DMS 273 (cell line): ENCODE data around the gene GRIK2.
"Not testable (repeated sequence)": the region's sequence is repeated elsewhere in the genome, so short reads cannot be mapped to it uniquely, and the experiment has no call there.

Experiments used
- DNase-seq: peaks from one replicate; lab custom pipeline; 2025; ENCODE audit not compliant: unreplicated experiment; lab: John Stamatoyannopoulos, UW

The GRIK2 gene

GRCh38 chr6:101980924-101981323 is 587.4 kb downstream of the GRIK2 start:
- DNase-seq = no peak

DNA sequence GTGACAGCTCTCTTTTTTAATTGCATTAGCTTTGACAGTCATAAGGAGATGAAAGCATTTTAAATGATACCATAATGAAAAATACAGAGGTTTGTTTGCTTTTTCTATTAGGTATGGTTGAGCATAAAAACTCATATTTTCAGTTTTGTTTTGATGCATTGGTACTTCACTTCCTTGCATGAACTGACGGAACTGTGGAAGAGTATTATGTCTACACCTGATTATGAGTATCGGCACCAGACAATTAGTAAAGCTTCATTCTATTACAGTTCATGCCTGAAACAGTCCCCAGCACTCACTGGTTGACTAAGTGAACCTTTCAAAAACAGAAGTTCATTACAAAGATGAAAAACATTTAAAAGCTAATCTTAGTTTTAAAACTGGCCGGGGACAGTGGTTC is 593.0 kb downstream of the GRIK2 start:
- DNase-seq = no peak

- DNase-seq = no peak
Observed at GRCh38 chr6:101992286-101992685, 598.8 kb downstream of the GRIK2 start.

DNA sequence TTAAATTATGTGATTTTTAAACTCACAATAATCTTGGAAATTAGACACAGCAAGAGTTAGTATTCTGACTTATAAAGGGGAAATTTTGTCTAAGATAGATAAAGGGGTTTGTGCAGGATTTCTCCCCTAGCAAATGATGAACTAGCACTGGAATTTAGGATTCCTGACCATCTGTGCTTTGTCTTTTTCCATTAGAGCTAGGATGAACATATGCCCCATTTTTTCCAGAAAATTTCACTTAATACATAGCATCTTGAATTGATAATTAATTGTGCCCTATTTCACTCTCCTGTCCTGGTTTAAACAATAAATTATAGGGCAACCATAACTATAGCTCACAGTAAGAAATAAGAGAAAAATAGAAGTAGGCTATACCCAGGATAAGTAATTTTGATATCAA is 601.0 kb downstream of the GRIK2 start:
- no peak for DNase-seq

GRCh38 chr6:102015431-102015830 is 621.9 kb downstream of the GRIK2 start:
- no peak for DNase-seq

- DNase-seq = no peak
Observed at GRCh38 chr6:102022281-102022680, 628.8 kb downstream of the GRIK2 start.

DNA sequence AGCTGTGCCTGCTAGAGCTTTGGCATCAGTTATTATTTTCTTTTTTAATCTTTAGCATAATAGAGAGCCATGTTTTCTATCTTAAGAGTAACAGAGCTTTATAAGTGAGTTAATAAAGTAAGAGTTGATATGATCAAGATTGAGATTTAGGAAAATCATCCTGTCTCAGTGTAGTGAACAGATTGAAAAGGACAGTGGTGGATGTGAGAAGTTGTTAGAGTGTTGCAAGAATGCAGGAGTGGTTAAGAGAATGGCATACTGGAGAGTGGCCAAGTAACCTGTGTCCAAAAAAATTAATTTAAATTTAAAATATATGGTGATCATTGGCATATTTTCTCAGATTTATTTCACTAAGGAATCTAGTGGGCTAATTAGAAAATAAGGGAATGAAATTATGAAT is 629.3 kb downstream of the GRIK2 start:
- DNase-seq = no peak

DNA sequence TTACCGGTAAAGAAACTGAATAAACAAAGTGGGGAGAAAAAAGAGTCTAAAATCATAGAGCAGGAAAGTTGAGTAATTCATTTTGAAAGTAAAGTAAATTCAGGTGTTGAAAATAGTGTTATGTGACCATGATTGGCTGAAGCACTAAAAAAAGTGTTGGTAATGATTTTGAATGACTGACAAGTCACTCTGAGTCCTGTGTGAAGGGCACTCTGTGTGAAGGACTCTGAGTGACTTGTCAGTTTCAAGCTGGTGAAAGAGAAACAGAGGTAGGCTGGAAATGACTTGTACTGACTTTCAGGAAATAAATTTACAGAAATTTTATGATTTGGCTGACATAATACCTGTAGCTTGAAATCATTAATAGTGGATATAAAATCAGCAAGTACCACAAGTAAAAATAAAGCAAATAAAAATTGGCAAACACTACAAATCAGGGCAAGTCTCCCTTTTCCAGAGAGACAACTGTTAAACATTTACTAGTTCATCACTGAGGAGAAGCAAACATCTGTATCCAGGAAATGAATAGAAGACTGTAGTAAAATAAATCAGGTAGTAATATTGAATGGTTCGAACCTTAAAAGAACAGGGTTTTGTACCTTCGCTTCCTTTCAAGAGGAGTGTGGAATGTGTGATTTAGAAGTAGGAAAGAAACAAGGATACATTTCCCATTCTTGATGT is 630.6 kb downstream of the GRIK2 start:
- DNase-seq = no peak

- DNase-seq = peak; percentile 51
Observed at GRCh38 chr6:102026649-102027048, 633.1 kb downstream of the GRIK2 start.

DNA sequence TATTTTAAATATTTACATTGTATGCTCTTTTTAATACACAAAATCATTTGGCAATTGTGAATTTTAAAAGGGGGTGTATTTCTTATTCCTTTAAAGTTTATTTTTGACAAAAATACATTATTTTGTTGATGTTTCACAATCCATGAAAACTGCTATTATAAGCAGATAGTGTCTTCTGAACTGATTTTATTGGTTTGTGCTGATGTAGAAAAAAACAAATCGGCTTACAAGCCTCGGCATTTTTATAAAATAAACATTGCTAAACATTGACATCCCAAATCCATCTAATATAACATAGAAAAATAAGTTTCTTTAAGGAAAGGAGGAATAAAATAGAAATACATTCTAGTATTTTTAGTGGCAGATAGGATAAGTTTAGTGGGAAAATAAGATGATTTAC is 634.7 kb downstream of the GRIK2 start:
- no peak for DNase-seq

- no peak for DNase-seq
Observed at GRCh38 chr6:102038964-102039363, 645.5 kb downstream of the GRIK2 start.

- no peak for DNase-seq
Observed at GRCh38 chr6:102039441-102039840, 645.9 kb downstream of the GRIK2 start.

DNA sequence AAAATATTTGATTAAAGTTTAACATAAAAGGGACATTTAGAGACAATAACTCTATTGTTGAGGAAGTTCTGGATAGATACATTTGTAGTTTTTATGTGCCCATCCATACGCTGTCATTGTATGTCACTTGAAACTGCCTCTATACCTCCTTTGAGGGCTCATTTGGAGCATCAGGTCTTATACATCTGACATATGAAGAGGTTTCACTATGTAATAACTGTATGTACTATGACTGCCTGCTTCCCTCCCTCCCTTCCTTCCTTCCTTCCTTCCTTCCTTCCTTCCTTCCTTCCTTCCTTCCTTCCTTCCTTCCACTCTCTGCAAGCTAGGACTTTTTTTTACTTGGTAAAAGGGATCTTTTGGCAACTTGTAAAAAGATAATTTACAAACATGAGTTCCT is 657.5 kb downstream of the GRIK2 start:
- DNase-seq = no peak

- DNase-seq = no peak
Observed at GRCh38 chr6:102051720-102052119, 658.2 kb downstream of the GRIK2 start.

DNA sequence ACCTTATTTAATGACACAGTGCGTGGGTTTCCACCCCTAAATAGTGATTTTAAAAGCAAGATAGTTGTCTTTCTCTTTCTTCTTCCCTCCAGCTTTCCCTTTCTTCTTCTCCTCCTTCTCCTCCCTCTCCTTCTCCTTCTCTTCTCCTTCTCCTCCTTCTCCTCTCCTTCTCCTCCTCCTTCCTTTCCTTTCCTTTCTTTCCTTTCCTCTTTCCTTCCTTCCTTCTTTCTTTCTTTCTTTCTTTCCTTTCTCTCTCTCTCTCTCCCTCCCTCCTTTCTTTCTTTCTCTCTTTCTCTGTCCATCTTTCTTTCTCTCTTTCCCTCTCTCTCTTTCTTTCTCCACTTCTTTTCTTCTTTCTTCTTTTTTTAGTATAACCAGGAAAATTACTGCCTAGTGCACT is 670.6 kb downstream of the GRIK2 start:
- DNase-seq = no peak

DNA sequence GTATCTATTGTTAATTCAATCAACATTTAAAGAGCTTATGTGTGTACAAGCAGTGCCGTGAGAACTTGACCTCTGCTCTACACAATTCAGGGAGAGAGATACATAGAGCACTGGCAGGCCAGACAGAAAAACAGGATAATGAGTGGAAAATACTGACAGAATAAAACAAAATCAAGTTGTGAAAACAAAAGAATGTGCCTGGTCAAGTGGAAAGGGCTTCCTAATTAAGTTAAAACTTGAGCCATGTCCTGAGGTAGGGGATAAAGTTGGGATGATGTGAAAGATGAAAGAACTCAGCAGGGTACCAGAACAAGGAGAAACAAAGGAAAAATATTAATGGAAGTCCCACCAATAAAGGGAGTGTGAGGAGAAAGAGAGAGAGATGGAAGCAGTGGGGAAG is 672.8 kb downstream of the GRIK2 start:
- no peak for DNase-seq

GRCh38 chr6:102068349-102068929 is 674.9 kb downstream of the GRIK2 start:
- no peak for DNase-seq

DNA sequence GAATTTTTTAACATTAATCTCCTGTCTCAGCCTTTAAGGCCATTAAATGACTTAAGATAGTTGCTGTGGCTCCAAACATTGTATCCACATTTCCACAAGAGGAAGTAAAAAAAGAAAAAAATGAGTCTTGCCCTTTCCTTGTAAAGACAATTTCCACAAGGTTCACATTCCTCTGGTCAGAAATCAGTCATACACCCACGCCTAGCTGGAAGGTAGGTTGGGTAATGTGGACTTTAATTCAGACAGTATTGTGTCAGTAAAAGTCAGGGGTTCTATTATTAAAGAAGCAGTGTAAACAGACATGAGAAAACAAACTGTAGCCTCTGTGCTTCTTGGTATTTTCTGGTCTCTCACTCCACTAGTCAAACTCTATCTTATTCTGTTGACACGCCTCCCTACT is 682.0 kb downstream of the GRIK2 start:
- DNase-seq = no peak

GRCh38 chr6:102085257-102085656 is 691.7 kb downstream of the GRIK2 start:
- DNase-seq = no peak

DNA sequence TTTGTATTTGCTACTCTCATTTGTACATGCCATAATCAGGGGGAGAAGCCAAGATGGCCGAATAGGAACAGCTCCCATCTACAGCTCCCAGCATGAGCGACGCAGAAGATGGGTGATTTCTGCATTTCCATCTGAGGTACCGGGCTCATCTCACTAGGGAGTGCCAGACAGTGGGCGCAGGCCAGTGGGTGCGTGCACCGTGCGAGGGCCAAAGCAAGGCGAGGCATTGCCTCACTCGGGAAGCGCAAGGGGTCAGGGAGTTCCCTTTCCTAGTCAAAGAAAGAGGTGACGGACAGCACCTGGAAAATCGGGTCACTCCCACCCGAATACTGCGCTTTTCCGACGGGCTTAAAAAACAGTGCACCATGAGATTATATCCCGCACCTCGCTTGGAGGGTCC is 694.7 kb downstream of the GRIK2 start:
- not testable (repeated sequence) for DNase-seq

DNA sequence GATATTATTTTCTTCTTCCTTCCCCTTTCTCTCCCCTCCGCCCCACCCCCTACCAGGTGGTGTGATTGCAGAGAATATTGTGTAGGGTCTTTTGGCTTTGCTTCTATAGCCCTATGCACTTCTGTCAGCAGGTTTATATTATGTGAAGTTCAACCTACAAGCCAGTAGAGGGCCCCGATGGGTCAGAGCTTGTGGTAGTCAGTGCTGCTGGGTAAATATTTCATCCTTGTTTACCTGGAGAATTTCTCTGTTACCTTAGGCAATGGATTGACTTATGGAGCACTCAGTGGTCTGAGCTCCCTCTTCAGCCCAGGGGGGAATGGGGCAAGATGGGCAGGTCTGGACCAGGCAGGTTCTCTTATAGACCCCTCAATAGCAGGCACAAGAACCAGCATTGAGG is 720.9 kb downstream of the GRIK2 start:
- peak; percentile 17 for DNase-seq

DNA sequence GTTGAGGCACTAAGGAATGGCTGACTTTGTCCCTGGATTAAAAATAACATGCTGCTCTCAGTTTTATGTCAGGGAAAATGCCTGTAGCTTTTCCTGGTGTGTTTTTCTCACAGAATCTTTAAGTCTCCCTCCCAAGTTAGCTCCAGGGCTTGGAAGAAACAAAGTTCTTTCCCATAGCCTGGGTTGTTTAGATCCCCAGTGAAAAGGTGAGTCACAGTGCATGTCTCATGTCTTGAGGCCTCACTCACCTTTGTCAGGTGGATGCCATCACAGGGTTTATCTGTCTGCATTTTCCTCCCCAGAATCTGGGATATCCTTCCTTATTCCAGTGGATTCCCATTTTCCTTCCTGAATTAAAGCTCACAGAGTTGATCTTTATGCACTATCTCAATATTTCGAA is 722.4 kb downstream of the GRIK2 start:
- no peak for DNase-seq

GRCh38 chr6:102118034-102118433 is 724.5 kb downstream of the GRIK2 start:
- DNase-seq = no peak
